ENCODE data around the gene FAT1.
"Not testable (repeated sequence)": the region's sequence is repeated elsewhere in the genome, so short reads cannot be mapped to it uniquely, and the experiment has no call there.

Gene FAT1

GRCh38 chr4:186698028-186698427, 25.6 kb downstream of the FAT1 start:
- no peak for DNase-seq (ENCODE audit: low spot score)

GRCh38 chr4:186695392-186695791, 28.3 kb downstream of the FAT1 start:
- no peak for DNase-seq (ENCODE audit: low spot score)

GRCh38 chr4:186693894-186694293, 29.8 kb downstream of the FAT1 start:
- no peak for DNase-seq (ENCODE audit: low spot score)

GRCh38 chr4:186693159-186693815, 30.4 kb downstream of the FAT1 start:
- DNase-seq (ENCODE audit: low spot score), result peak; percentile 33

- DNase-seq (ENCODE audit: low spot score), result no peak
Observed at GRCh38 chr4:186691396-186691795, 32.3 kb downstream of the FAT1 start.

GRCh38 chr4:186689476-186689875, 34.2 kb downstream of the FAT1 start:
- DNase-seq (ENCODE audit: low spot score), result no peak

GRCh38 chr4:186688150-186688943, 35.3 kb downstream of the FAT1 start:
- DNase-seq (ENCODE audit: low spot score), result no peak

GRCh38 chr4:186687265-186687664, 36.4 kb downstream of the FAT1 start:
- no peak for DNase-seq (ENCODE audit: low spot score)

- DNase-seq (ENCODE audit: low spot score), result peak; percentile 74
Observed at GRCh38 chr4:186685767-186686183, 37.9 kb downstream of the FAT1 start.

GRCh38 chr4:186684889-186685309, 38.8 kb downstream of the FAT1 start:
- no peak for DNase-seq (ENCODE audit: low spot score)

- DNase-seq (ENCODE audit: low spot score), result no peak
Observed at GRCh38 chr4:186684220-186684619, 39.4 kb downstream of the FAT1 start.

GRCh38 chr4:186680641-186681040, 43.0 kb downstream of the FAT1 start:
- no peak for DNase-seq (ENCODE audit: low spot score)

GRCh38 chr4:186676531-186677161, 47.0 kb downstream of the FAT1 start:
- peak; percentile 29 for DNase-seq (ENCODE audit: low spot score)

- DNase-seq (ENCODE audit: low spot score), result no peak
Observed at GRCh38 chr4:186669735-186670134, 53.9 kb downstream of the FAT1 start.

GRCh38 chr4:186669159-186669731, 54.4 kb downstream of the FAT1 start:
- peak; percentile 38 for DNase-seq (ENCODE audit: low spot score)

GRCh38 chr4:186666750-186667149, 56.9 kb downstream of the FAT1 start:
- no peak for DNase-seq (ENCODE audit: low spot score)

GRCh38 chr4:186666252-186666651, 57.4 kb downstream of the FAT1 start:
- no peak for DNase-seq (ENCODE audit: low spot score)

GRCh38 chr4:186660403-186660802, 63.3 kb downstream of the FAT1 start:
- no peak for DNase-seq (ENCODE audit: low spot score)

GRCh38 chr4:186659935-186660334, 63.7 kb downstream of the FAT1 start:
- DNase-seq (ENCODE audit: low spot score), result no peak

GRCh38 chr4:186659456-186659855, 64.2 kb downstream of the FAT1 start:
- not testable (repeated sequence) for DNase-seq (ENCODE audit: low spot score)

GRCh38 chr4:186658657-186659056, 65.0 kb downstream of the FAT1 start:
- no peak for DNase-seq (ENCODE audit: low spot score)

GRCh38 chr4:186657764-186658163, 65.9 kb downstream of the FAT1 start:
- DNase-seq (ENCODE audit: low spot score), result no peak

GRCh38 chr4:186653969-186654368, 69.7 kb downstream of the FAT1 start:
- no peak for DNase-seq (ENCODE audit: low spot score)

All from RKO (cell line).